ENCODE data around the gene POC1A.

DNA sequence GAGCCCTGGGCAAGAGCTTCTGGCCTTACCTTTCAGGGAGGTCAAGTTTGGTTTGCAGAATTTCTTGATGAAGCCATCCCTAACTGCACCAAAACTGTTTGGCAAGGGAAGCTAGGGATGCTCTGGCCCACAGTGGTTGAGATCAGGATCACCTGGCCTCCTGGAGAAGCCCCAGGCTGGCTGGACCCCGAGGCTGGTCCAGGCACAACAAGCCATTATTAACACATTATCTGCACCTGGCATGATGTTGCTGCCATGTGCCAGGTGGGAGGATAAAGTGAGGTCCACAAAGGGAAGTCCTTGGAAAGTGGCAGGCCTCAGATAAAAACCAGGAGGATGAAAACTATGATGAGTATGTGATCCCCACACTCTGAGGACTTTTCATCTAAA lies 62.0 kb downstream of the POC1A start:
- TF ChIP-seq, protein P1, sequence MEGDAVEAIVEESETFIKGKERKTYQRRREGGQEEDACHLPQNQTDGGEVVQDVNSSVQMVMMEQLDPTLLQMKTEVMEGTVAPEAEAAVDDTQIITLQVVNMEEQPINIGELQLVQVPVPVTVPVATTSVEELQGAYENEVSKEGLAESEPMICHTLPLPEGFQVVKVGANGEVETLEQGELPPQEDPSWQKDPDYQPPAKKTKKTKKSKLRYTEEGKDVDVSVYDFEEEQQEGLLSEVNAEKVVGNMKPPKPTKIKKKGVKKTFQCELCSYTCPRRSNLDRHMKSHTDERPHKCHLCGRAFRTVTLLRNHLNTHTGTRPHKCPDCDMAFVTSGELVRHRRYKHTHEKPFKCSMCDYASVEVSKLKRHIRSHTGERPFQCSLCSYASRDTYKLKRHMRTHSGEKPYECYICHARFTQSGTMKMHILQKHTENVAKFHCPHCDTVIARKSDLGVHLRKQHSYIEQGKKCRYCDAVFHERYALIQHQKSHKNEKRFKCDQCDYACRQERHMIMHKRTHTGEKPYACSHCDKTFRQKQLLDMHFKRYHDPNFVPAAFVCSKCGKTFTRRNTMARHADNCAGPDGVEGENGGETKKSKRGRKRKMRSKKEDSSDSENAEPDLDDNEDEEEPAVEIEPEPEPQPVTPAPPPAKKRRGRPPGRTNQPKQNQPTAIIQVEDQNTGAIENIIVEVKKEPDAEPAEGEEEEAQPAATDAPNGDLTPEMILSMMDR (IDR thresholded peaks at IDR 0.05): no peak
- no peak for TF ChIP-seq POLR2A (IDR thresholded peaks at IDR 0.05)

Measured in uterus (tissue), 2 donors.